Left ventricle myocardium inferior (tissue), 1 donor: ENCODE measurements around the gene LAMC1. TPM values are rescaled to one million over a fixed set of nuclear protein-coding genes. Genes with fewer than 3 reads are reported as not detected.

Experiments
- DNase-seq: peaks from one replicate; pipeline ENCODE4 v3.0.0-alpha.2; 2020
- H3K27ac ChIP-seq: fragments of 200-600 bp; replicated peaks from 2 replicates; pipeline ENCODE4 v1.8.0; 2021
- H3K27me3 ChIP-seq: fragments of 200-600 bp; 2 replicates; pipeline ENCODE4 v1.8.0; 2021; ENCODE audit warnings: low read depth
- H3K36me3 ChIP-seq: fragments of 200-600 bp; 2 replicates; pipeline ENCODE4 v1.8.0; 2021
- H3K4me1 ChIP-seq: fragments of 200-600 bp; 2 replicates; pipeline ENCODE4 v1.8.0; 2021
- H3K4me3 ChIP-seq: fragments of 200-600 bp; 2 replicates; pipeline ENCODE4 v1.8.0; 2021; ENCODE audit warnings: mild to moderate bottlenecking, moderate library complexity
- H3K9me3 ChIP-seq: fragments of 200-600 bp; replicated peaks from 2 replicates; pipeline ENCODE4 v1.8.0; 2021
- intact Hi-C: fragments of 100-400 bp; cut with micrococcal nuclease; formaldehyde crosslinking; loops from one replicate; pipeline ENCODE4 v1.11.0; 2022
- total RNA-seq: library from RNA; stranded (reverse); fragmentation: NEBNext Ultra II Directional; extraction: Animal tissue kit (Norgen Biotek cat#: 25700); gene quantifications from one replicate; pipeline ENCODE4 v1.2.1, GENCODE V29; 2021
- TF ChIP-seq, protein P1 (sequence below): fragments of 200-600 bp; IDR thresholded peaks from 2 replicates; pipeline ENCODE4 v1.8.0; 2021; ENCODE audit warnings: antibody characterized with exemption, mild to moderate bottlenecking, borderline replicate concordance
- donor health status: DM: no; HTN: yes; CAD: no; lungs with severe emphysema.

Gene LAMC1
- total RNA-seq, 1 donor from 2014 or later = 84.1 TPM

DNA sequence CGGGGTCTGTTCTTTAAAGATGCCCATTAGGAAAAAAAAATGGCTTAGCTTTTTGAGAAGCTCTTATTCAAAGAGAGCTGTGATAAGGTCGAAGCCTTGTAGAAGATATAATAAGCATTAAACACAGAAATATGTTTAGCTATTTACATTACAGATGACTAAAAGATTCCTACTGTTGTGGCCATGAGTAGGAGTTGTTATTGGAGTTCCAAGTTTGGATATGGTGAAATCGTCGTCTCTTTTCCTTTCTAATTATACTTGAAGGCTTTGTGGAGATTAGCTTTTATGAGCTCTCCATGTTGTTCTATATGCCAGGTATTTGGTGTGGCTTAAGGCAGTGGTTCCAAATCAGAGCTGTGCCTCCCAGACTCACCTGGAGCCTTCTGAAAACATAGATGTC is 82.9 kb downstream of the LAMC1 start:
- peaks cover 87% of the 10 kb centered on the region for H3K4me1 ChIP-seq
- peak overlapping the region; percentile 15 for H3K27ac ChIP-seq
- no peak overlapping the region for H3K4me3 ChIP-seq
- H3K27me3 ChIP-seq = no peaks in the 10 kb centered on the region
- intact Hi-C loops = no loop called here
- no peaks in the 10 kb centered on the region for H3K9me3 ChIP-seq
- TF ChIP-seq, protein P1, sequence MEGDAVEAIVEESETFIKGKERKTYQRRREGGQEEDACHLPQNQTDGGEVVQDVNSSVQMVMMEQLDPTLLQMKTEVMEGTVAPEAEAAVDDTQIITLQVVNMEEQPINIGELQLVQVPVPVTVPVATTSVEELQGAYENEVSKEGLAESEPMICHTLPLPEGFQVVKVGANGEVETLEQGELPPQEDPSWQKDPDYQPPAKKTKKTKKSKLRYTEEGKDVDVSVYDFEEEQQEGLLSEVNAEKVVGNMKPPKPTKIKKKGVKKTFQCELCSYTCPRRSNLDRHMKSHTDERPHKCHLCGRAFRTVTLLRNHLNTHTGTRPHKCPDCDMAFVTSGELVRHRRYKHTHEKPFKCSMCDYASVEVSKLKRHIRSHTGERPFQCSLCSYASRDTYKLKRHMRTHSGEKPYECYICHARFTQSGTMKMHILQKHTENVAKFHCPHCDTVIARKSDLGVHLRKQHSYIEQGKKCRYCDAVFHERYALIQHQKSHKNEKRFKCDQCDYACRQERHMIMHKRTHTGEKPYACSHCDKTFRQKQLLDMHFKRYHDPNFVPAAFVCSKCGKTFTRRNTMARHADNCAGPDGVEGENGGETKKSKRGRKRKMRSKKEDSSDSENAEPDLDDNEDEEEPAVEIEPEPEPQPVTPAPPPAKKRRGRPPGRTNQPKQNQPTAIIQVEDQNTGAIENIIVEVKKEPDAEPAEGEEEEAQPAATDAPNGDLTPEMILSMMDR = no peak
- DNase-seq = no peak
- H3K36me3 ChIP-seq = peaks cover 35% of the 10 kb centered on the region

DNA sequence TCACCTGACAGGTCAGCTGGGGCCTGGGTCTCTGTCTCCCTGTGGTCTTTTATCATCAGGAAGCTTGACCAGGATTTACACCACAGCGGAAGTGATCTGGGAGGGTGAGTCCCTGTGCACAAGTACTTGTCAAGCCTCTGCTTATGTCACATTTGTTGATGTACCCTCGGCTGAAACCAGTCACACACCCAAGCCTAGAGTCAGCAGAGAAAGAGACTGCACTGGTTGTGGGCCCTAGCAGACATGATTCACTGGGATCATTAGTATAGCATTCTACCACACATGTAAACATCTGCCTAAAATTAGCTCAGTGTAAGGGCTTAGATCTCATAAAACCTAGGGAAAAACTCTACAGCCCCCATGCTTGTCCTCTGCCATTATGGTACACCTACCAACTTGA is 83.5 kb downstream of the LAMC1 start:
- Histone ChIP-seq H3K4me3 (no peak overlapping the region), H3K36me3 (peaks cover 35% of the 10 kb centered on the region), H3K27ac (peak overlapping the region; percentile 15), H3K27me3 (no peaks in the 10 kb centered on the region), H3K4me1 (peaks cover 81% of the 10 kb centered on the region), H3K9me3 (no peaks in the 10 kb centered on the region)
- intact Hi-C loops = no loop called here
- no peak for DNase-seq
- TF ChIP-seq, protein P1 = no peak

DNA sequence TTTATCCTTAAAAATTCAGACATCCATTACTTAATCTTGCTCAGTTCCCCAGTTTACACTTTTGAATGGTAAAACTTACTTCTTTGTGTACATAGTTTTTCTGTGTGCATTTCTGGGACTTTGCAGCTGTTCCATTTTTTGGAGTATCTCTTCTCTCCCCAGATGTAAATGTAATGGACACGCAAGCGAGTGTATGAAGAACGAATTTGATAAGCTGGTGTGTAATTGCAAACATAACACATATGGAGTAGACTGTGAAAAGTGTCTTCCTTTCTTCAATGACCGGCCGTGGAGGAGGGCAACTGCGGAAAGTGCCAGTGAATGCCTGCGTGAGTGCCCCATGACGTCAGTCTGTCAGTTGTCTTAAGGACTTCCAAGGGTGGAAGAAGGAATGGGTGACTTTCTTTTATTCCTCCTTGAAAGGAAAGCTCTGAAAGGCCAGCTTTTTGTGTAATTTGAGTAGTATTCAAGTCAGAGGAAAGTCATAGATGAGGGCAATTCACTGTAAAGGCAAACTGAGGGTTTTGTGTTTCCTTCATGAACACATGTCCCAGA is 87.2 kb downstream of the LAMC1 start:
- no peaks in the 10 kb centered on the region for H3K9me3 ChIP-seq
- no peak overlapping the region for H3K4me3 ChIP-seq
- no peak for DNase-seq
- H3K27me3 ChIP-seq = no peaks in the 10 kb centered on the region
- TF ChIP-seq, protein P1 = no peak
- intact Hi-C loops = no loop called here
- H3K36me3 ChIP-seq = peaks cover 33% of the 10 kb centered on the region
- H3K4me1 ChIP-seq = peaks cover 44% of the 10 kb centered on the region
- H3K27ac ChIP-seq = no peak overlapping the region

DNA sequence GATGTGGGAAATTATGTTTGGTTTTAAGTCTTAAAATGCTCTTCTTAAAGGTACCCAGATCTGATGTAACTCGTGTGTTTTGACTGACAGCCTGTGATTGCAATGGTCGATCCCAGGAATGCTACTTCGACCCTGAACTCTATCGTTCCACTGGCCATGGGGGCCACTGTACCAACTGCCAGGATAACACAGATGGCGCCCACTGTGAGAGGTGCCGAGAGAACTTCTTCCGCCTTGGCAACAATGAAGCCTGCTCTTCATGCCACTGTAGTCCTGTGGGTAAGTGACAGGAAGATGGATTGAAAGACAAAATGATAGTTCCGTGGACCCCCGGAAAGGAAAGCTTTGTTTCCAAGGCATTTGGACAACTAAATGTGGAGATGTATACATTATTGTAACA is 91.2 kb downstream of the LAMC1 start:
- Histone ChIP-seq H3K4me3 (no peak overlapping the region), H3K36me3 (peaks cover 74% of the 10 kb centered on the region), H3K27me3 (no peaks in the 10 kb centered on the region), H3K9me3 (no peaks in the 10 kb centered on the region), H3K4me1 (peaks cover 4% of the 10 kb centered on the region), H3K27ac (no peak overlapping the region)
- intact Hi-C loops = no loop called here
- TF ChIP-seq, protein P1 = no peak
- no peak for DNase-seq

DNA sequence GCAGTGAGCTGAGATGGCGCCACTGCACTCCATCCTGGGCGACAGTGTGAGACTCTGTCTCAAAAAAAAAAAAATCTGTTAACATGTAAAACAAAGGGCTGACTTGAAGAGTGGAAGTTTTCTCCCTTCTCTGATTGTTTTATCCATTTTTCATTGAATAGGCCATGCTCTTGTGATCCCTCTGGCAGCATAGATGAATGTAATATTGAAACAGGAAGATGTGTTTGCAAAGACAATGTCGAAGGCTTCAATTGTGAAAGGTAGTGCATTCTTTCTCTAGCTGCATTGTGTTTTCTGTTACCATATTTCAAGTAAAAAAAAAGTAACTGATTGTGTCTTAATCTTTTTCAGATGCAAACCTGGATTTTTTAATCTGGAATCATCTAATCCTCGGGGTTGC is 93.2 kb downstream of the LAMC1 start:
- Histone ChIP-seq H3K27me3 (no peaks in the 10 kb centered on the region), H3K27ac (no peak overlapping the region), H3K36me3 (peaks cover 68% of the 10 kb centered on the region), H3K4me3 (no peak overlapping the region), H3K4me1 (no peaks in the 10 kb centered on the region), H3K9me3 (no peaks in the 10 kb centered on the region)
- DNase-seq = no peak
- intact Hi-C loops = no loop called here
- TF ChIP-seq, protein P1 = no peak
